HCT116 (cell line): ENCODE results near the gene GNAS.

ENCODE experiments used
- CTCF ChIP-seq, 3 experiments: fragments of 200-600 bp in 1 of 3; sonication (generic) in 1 of 3; IDR thresholded peaks in 2 of 3; conservative IDR thresholded peaks in 1 of 3; 2 replicates each; pipeline ENCODE4 v1.5.1; 2012 to 2017; ENCODE audit warnings: low read depth in 2 of 3, low read length in 2 of 3, antibody characterized with exemption in 1 of 3, borderline replicate concordance in 1 of 3, control low read depth in 1 of 3, mild to moderate bottlenecking in 1 of 3, mixed read lengths in 1 of 3, mixed run types in 1 of 3, moderate library complexity in 1 of 3; ENCODE audit not compliant: insufficient read depth in 1 of 3
- ELF1 ChIP-seq: IDR thresholded peaks from 2 replicates; pipeline ENCODE4 v1.6.1; 2012; ENCODE audit warnings: low read depth, borderline replicate concordance
- MAX ChIP-seq: IDR thresholded peaks from 2 replicates; pipeline ENCODE4 v1.6.1; 2012

DNA sequence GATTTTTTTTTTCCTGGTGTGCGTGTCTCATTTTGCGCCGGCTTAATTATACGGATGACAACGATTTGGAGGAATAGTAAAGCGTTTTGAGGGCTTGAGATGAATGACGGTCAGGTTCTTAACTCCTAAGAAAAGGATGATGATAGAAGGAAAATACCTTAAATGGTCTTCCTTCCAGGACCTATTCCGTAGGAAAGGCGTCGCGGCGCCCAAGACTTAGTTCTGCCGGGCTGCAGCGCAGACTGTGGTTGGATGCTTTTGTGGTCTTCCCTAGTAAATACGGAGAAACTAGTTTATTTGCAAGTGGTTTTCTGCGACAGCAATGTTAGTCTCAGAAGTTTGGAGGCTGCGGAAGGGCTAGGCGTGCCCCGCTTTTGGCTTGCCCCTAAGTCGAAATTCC lies 10.2 kb upstream of the GNAS start:
- TF ChIP-seq MAX: no peak
- no peak for TF ChIP-seq CTCF (IDR thresholded peaks at IDR 0.05 in 2 of 3, conservative IDR thresholded peaks at IDR 0.05 in 1 of 3; ENCODE audit: borderline replicate concordance in 1 of 3, insufficient read depth in 1 of 3, low read depth in 2 of 3, low read length in 2 of 3)
- no peak for TF ChIP-seq ELF1
